Heart left ventricle (tissue), 16 donors: ENCODE measurements around the gene FNDC3B. TPM values are rescaled to one million over a fixed set of nuclear protein-coding genes. Genes with fewer than 3 reads are reported as not detected.
A peak's percentile ranks its signal among the peaks of the same experiment; 100 is the strongest.

Experiments used
- ATAC-seq, 4 donors: fragments of 200-7000 bp; cut with Tn5 transposase; one replicate each; pipeline ENCODE4 v1.9.1; 2020 to 2022; ENCODE audit warnings: moderate library complexity in 4 of 4, mild to moderate bottlenecking in 3 of 4, moderate number of reproducible peaks in 1 of 4
- DNase-seq, 5 donors: peaks; one replicate each; pipeline ENCODE4 v3.0.0-alpha.2; 2020
- H3K27ac ChIP-seq, 12 donors: fragments of 200-600 bp; sonication (generic) in 4 of 12; one replicate each; pipeline versions ENCODE4 v1.5.0 to v1.8.0; 2016 to 2022; ENCODE audit warnings: mild to moderate bottlenecking in 2 of 12
- H3K27me3 ChIP-seq, 9 donors: fragments of 200-600 bp; sonication (generic) in 2 of 9; one replicate each; pipeline versions ENCODE4 v1.5.1 to v1.8.0; 2016 to 2022; ENCODE audit warnings: mild to moderate bottlenecking in 3 of 9
- H3K36me3 ChIP-seq, 9 donors: fragments of 200-600 bp; sonication (generic) in 2 of 9; one replicate each; pipeline versions ENCODE4 v1.5.0 to v1.8.0; 2018 to 2022; ENCODE audit warnings: mild to moderate bottlenecking in 2 of 9
- H3K4me1 ChIP-seq, 12 donors: fragments of 200-600 bp; sonication (generic) in 4 of 12; one replicate each; pipeline versions ENCODE4 v1.5.0 to v1.8.0; 2016 to 2022; ENCODE audit warnings: mild to moderate bottlenecking in 3 of 12
- H3K4me3 ChIP-seq, 12 donors: fragments of 200-600 bp; sonication (generic) in 4 of 12; one replicate each; pipeline versions ENCODE4 v1.5.0 to v1.8.0; 2017 to 2022; ENCODE audit warnings: mild to moderate bottlenecking in 9 of 12, moderate library complexity in 4 of 12
- H3K9me3 ChIP-seq, 12 donors: fragments of 200-600 bp; sonication (generic) in 4 of 12; one replicate each; pipeline versions ENCODE4 v1.5.0 to v1.8.0; 2016 to 2022; ENCODE audit warnings: mild to moderate bottlenecking in 1 of 12
- POLR2A ChIP-seq, 2 donors: fragments of 450-650 bp; IDR thresholded peaks; one replicate each; pipeline ENCODE4 v1.6.1; 2017; ENCODE audit warnings: antibody characterized with exemption in 2 of 2, mild to moderate bottlenecking in 2 of 2, moderate library complexity in 2 of 2
- WGBS, 4 donors: extraction: QIAGEN DNeasy Blood & Tissue Kit in 2 of 4; methylation state at CpG; one replicate each; pipeline versions ENCODE4 v1.1.5 to v1.1.7; 2013 to 2018; 5-methylcytosine and 5-hydroxymethylcytosine counted together
- intact Hi-C, 10 donors: fragments of 100-400 bp; cut with DNase I; formaldehyde crosslinking; loops; one replicate each; pipeline versions ENCODE4 v1.11.1 to v1.14.2; 2022
- polyA plus RNA-seq, 2 donors: library from polyadenylated mRNA; stranded (reverse); fragments of 200-250 nt; gene quantifications; one replicate each; pipeline ENCODE4 v1.2.3, GENCODE V29; 2013
- total RNA-seq, 9 donors: library from RNA; depleted of rRNA in 2 of 9; stranded (reverse); fragments of >200 nt in 2 of 9; fragmentation: NEBNext Ultra II Directional in 3 of 9; extraction: Animal tissue kit (Norgen Biotek cat#: 25700) in 3 of 9; gene quantifications; one replicate each; pipeline versions ENCODE4 v1.1.0 to v1.2.4, GENCODE V29; 2016 to 2023
- TF ChIP-seq, protein P1 (sequence below), 12 donors: fragments of 200-600 bp; sonication (generic) in 4 of 12; IDR thresholded peaks; one replicate each; pipeline versions ENCODE4 v1.5.0 to v1.8.0; 2018 to 2022; ENCODE audit warnings: antibody characterized with exemption in 12 of 12, mild to moderate bottlenecking in 5 of 12
- donor health status: ischemic (EF 13 %, LVEDD 7.1; RV severe dilation, severe dysfunction).
- donor health status: healthy with polysubstance abuse.
- donor health status: DM: no; HTN: yes; CAD: no.
- donor health status: DM: no; HTN: no; CAD: no.
- donor health status: ischemic (EF 25% LVEDD 6.9; RV normal size, moderate dysfunction).
- donor health status: ischemic (EF 25% LVEDD 5.7; RV mildly dilated, moderate dysfunction).
- donor health status: healthy.
- donor health status: DM: yes; HTN: yes; CAD: no.
- donor health status: ischemic (EF 35%, LVEDD 5.7; RV mildly dilated, moderate dysfunction).
- donor health status: nonischemic (EF 11% LVEDD 7.7; RV severe dilation, severe dysfunction).
- donor health status: DM: yes; HTN: yes; CAD: no.
- donor health status: PGD.
- donor health status: ischemic (EF 29% LVEDD 5.4; RV normal size, mild dysfunction).
- donor health status: nonischemic (EF 23%, LVEDD 6.1; RV moderate dilation, normal function).

FNDC3B gene
- total and polyA plus RNA-seq, 11 donors, result 9.4 to 113 (median 68.2) TPM

DNA sequence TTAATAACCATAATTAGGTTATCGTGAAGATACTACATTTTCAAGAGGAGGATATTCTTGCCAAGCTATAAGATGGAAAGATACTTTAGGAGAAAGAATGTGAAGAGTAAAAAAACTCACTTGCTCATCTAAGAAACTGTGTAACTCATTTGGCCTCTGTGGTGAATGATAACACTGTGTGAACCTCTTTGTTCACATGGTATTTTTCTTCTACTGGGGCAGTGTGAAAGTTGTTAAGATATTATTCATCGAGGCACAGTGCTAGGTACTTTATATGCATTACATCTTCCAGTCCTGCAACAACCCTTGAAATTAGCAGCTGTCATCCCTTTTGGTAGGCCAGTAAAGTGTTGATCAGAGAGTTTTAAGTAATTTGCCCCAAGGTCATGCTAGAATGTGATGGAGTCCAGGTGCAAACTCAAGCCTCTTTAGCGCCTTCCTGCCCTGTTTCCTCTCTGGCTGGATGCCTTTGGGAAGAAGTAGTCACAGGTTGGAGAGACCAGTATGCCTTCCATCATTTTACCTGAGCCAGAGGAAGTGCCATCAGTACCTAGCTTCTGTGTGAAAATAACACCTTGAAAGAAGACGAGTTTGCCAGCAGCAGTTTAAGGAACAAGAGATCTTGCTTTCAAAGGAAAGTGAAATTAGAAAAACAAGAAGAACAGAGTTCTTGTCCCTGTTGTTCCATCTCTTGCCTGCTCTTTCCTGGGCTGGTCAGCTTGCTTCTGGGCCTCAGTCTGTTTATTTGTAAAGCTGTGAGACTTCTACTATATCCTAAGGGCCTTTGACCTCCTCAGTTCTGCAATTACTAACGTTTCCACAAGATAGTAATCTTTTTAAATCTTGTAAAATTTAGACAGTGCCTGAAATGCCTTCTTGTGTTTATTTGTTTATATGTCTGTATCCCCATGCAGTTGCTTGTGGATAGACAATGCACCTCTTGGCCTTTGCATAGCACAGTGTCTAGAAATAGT lies 179.3 kb downstream of the FNDC3B start:
- ATAC-seq, result peak in 1 of 4 donors; percentile 12
- WGBS, 4 donors, result 52 to 63% (median 61%) methylated on average over 5 of the region's 5 CpGs

DNA sequence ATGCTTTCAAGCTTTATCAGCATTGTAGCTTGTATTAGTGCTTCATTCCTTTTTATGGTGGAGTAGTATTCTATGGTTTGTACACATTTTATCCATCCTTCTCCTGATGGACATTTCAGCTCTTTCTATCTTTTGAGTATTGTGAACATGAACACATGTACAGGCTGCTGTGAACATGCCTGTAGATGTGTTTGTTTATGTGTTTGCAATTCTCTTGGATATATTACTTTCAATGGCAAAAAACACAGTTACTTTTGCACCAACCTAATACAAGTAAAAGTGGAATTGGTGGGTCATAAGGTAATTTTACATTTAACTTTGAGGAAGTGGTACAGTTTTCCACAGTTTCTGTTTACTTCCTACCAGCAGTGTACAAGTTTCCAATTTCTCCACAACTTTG lies 180.4 kb downstream of the FNDC3B start:
- DNase-seq, result no peak
- Histone ChIP-seq H3K27ac (no peak overlapping the region), H3K4me1 (peaks cover 5 to 80% (median 52%) of the 10 kb centered on the region in 12 donors), H3K9me3 (no peaks in the 10 kb centered on the region), H3K4me3 (no peak overlapping the region), H3K36me3 (no peaks in the 10 kb centered on the region), H3K27me3 (no peaks in the 10 kb centered on the region)
- intact Hi-C loops, result no loop called here
- TF ChIP-seq, protein P1, sequence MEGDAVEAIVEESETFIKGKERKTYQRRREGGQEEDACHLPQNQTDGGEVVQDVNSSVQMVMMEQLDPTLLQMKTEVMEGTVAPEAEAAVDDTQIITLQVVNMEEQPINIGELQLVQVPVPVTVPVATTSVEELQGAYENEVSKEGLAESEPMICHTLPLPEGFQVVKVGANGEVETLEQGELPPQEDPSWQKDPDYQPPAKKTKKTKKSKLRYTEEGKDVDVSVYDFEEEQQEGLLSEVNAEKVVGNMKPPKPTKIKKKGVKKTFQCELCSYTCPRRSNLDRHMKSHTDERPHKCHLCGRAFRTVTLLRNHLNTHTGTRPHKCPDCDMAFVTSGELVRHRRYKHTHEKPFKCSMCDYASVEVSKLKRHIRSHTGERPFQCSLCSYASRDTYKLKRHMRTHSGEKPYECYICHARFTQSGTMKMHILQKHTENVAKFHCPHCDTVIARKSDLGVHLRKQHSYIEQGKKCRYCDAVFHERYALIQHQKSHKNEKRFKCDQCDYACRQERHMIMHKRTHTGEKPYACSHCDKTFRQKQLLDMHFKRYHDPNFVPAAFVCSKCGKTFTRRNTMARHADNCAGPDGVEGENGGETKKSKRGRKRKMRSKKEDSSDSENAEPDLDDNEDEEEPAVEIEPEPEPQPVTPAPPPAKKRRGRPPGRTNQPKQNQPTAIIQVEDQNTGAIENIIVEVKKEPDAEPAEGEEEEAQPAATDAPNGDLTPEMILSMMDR (IDR thresholded peaks at IDR 0.05), result no peak
- TF ChIP-seq POLR2A (IDR thresholded peaks at IDR 0.05), result no peak
- ATAC-seq, result no peak

More for the DNA sequence above, 179.3 kb downstream of the FNDC3B start:
- no peak for DNase-seq
- Histone ChIP-seq H3K4me1 (peaks cover 5 to 84% (median 60%) of the 10 kb centered on the region in 12 donors), H3K27me3 (no peaks in the 10 kb centered on the region), H3K27ac (peak overlapping the region in 2 of 12 donors; percentile 9 to 10), H3K4me3 (no peak overlapping the region), H3K9me3 (no peaks in the 10 kb centered on the region), H3K36me3 (no peaks in the 10 kb centered on the region)
- TF ChIP-seq POLR2A (IDR thresholded peaks at IDR 0.05), result no peak
- TF ChIP-seq, protein P1 (IDR thresholded peaks at IDR 0.05), result no peak
- intact Hi-C loops, result no loop called here

DNA sequence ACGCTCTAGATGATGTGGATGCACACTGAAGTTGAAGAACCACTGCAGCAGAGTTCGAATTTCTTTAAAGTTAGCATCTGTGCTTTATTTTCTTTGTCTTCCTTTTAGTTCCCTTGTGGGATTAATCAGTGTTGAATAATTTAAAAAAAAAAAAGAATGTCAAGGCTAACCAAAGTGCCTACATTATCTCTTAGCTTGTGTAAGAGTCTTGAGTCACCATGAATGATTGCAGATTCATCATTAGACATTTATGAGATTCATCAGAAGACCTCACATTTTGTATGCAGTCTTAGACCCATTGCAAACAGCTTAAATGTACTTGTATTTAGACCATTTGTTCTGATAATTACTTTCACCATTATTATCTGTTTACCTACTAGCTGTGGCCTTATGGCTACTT lies 182.2 kb downstream of the FNDC3B start:
- Histone ChIP-seq H3K9me3 (no peaks in the 10 kb centered on the region), H3K4me1 (peaks cover 5 to 76% (median 49%) of the 10 kb centered on the region in 12 donors), H3K27ac (peak overlapping the region in 2 of 12 donors; percentile 2 to 53), H3K36me3 (peaks cover 0 to under 1% (median 0%) of the 10 kb centered on the region in 9 donors), H3K4me3 (no peak overlapping the region), H3K27me3 (no peaks in the 10 kb centered on the region)
- peak in 2 of 4 donors; percentile 22 to 65 for ATAC-seq
- no peak for DNase-seq
- intact Hi-C loops, result no loop called here
- TF ChIP-seq, protein P1 (IDR thresholded peaks at IDR 0.05), result no peak
- TF ChIP-seq POLR2A (IDR thresholded peaks at IDR 0.05), result no peak
- WGBS, 4 donors, result 67 to 80% (median 75%) methylated on average over 2 of the region's 2 CpGs

DNA sequence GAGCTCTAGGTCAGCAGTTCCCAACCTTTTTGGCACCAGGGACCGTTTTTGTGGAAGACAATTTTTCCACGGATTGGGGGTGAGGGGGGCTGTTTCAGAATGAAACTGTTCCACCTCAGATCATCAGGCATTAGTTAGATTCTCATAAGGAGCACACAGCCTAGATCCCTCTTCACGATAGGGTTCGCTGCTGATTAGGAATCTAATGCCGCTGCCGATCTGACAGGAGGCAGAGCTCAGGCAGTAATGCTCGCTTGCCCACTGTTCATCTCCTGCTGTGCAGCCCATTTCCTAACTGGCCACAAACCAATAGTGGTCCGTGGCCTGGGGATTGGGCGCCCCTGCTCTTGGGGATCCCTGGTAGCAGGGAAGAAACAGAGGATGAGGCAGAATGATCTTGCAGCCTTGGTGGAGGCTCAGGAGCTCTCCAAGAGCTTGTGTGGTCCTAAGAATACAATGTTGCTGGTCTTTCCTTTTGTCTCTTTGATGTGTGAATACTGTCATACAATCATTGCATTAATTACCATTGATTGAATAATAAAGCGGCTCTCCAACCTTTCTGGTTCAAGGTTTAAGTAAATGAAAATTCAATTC lies 183.2 kb downstream of the FNDC3B start:
- WGBS, 4 donors, result 76 to 86% (median 80%) methylated on average over 7 to 10 of the region's 10 CpGs

More for the DNA sequence above, 183.2 kb downstream of the FNDC3B start:
- DNase-seq (no peak), ATAC-seq (no peak)
- TF ChIP-seq POLR2A (IDR thresholded peaks at IDR 0.05), result no peak
- TF ChIP-seq, protein P1 (IDR thresholded peaks at IDR 0.05), result no peak
- Histone ChIP-seq H3K9me3 (no peaks in the 10 kb centered on the region), H3K4me3 (no peak overlapping the region), H3K36me3 (peaks cover 0 to 11% (median 6%) of the 10 kb centered on the region in 9 donors), H3K27me3 (no peaks in the 10 kb centered on the region), H3K27ac (no peak overlapping the region), H3K4me1 (peaks cover 3 to 66% (median 40%) of the 10 kb centered on the region in 12 donors)
- intact Hi-C loops, result no loop called here
